Spleen (tissue), 11 donors: ENCODE measurements around the gene CBX1. TPM values are rescaled to one million over a fixed set of nuclear protein-coding genes. Genes with fewer than 3 reads are reported as not detected.

ENCODE experiments used
- DNase-seq: peaks from one replicate; pipeline ENCODE4 v3.0.0-alpha.2; 2020
- H3K27ac ChIP-seq, 8 donors: fragments of 200-600 bp; sonication (generic) in 7 of 8; 1 replicate in 4 of 8; 2 replicates in 4 of 8; pipeline versions ENCODE4 v1.5.0 to v1.8.0; 2016 to 2021; ENCODE audit warnings: inconsistent platforms in 4 of 8, mild to moderate bottlenecking in 4 of 8, moderate library complexity in 1 of 8
- H3K27me3 ChIP-seq, 7 donors: fragments of 200-600 bp; sonication (generic) in 6 of 7; replicated peaks in 1 of 7; 1 replicate in 4 of 7; 2 replicates in 3 of 7; pipeline versions ENCODE4 v1.5.0 to v1.8.0; 2016 to 2021; ENCODE audit warnings: inconsistent platforms in 3 of 7, mild to moderate bottlenecking in 1 of 7
- H3K36me3 ChIP-seq, 6 donors: fragments of 200-600 bp; sonication (generic) in 5 of 6; 1 replicate in 4 of 6; 2 replicates in 2 of 6; pipeline versions ENCODE4 v1.5.0 to v1.8.0; 2016 to 2021; ENCODE audit warnings: inconsistent platforms in 2 of 6
- H3K4me1 ChIP-seq, 6 donors: fragments of 200-600 bp; sonication (generic) in 5 of 6; 1 replicate in 3 of 6; 2 replicates in 3 of 6; pipeline versions ENCODE4 v1.5.0 to v1.8.0; 2016 to 2021; ENCODE audit warnings: inconsistent platforms in 3 of 6
- H3K4me3 ChIP-seq, 8 donors: fragments of 200-600 bp; sonication (generic) in 7 of 8; 1 replicate in 4 of 8; 2 replicates in 4 of 8; pipeline versions ENCODE4 v1.5.0 to v1.8.0; 2016 to 2021; ENCODE audit warnings: inconsistent platforms in 4 of 8, mild to moderate bottlenecking in 4 of 8, moderate library complexity in 2 of 8
- H3K9me3 ChIP-seq, 8 donors: fragments of 200-600 bp; sonication (generic) in 7 of 8; 1 replicate in 4 of 8; 2 replicates in 4 of 8; pipeline versions ENCODE4 v1.5.0 to v1.8.0; 2016 to 2021; ENCODE audit warnings: inconsistent platforms in 4 of 8
- CTCF ChIP-seq, 11 experiments: fragments of 200-600 bp in 7 of 11; fragments of 450-650 bp in 4 of 11; sonication (generic) in 4 of 11; IDR thresholded peaks in 8 of 11; conservative IDR thresholded peaks in 3 of 11; 1 replicate in 7 of 11; 2 replicates in 4 of 11; pipeline versions ENCODE4 v1.4.0 to v1.8.0; 2016 to 2021; ENCODE audit warnings: antibody characterized with exemption in 11 of 11, inconsistent platforms in 4 of 11, mild to moderate bottlenecking in 1 of 11
- POLR2A ChIP-seq, 3 donors: fragments of 450-650 bp; IDR thresholded peaks; one replicate each; pipeline ENCODE4 v1.5.1; 2017; ENCODE audit warnings: antibody characterized with exemption in 3 of 3, mild to moderate bottlenecking in 1 of 3
- POLR2AphosphoS5 ChIP-seq, 3 donors: sonication (generic); formaldehyde crosslinking; IDR thresholded peaks; one replicate each; pipeline ENCODE4 v1.5.1; 2017; ENCODE audit warnings: antibody characterized with exemption in 3 of 3
- WGBS, 5 donors: extraction: QIAGEN DNeasy Blood & Tissue Kit in 3 of 5; methylation state at CpG; one replicate each; pipeline versions ENCODE4 v1.1.5 to v1.1.7; 2013 to 2018; 5-methylcytosine and 5-hydroxymethylcytosine counted together
- intact Hi-C: fragments of 100-400 bp; cut with DNase I; formaldehyde crosslinking; loops from one replicate; pipeline ENCODE4 v1.15.0; 2023; ENCODE audit warnings: low total_unique reads
- polyA plus RNA-seq, 3 donors: library from polyadenylated mRNA; stranded (reverse); fragments of 200-250 nt; gene quantifications; one replicate each; pipeline ENCODE4 v1.2.1, GENCODE V29; 2013
- total RNA-seq, 7 donors: library from RNA; depleted of rRNA in 3 of 7; stranded (reverse); fragments of >200 nt in 3 of 7; fragmentation: NEBNext Ultra II Directional in 4 of 7; extraction: Animal tissue kit (Norgen Biotek cat#: 25700) in 4 of 7; gene quantifications; one replicate each; pipeline versions ENCODE4 v1.1.0 to v1.2.1, GENCODE V29; 2016 to 2021
- donor health status: healthy with polysubstance abuse.
- donor health status: DM: no; HTN: no; CAD: no; lungs with moderate emphysema.
- donor health status: DM: no; HTN: no; CAD: no.
- donor health status: Bipolar disorder and iron deficiency.
- donor health status: healthy.
- donor health status: DM: no; HTN: no; CAD: no.
- donor health status: DM: yes; HTN: yes; CAD: no.

The CBX1 gene
- total and polyA plus RNA-seq, 10 donors, result 19.6 to 36.2 (median 28.6) TPM

GRCh38 chr17:48100160-48100559 is 1.1 kb downstream of the CBX1 start:
- Histone ChIP-seq H3K27me3 (no peaks in the 10 kb centered on the region), H3K27ac (peak overlapping the region in 4 of 8 donors; percentile 90 to 94 (median 93)), H3K36me3 (peaks cover 0 to 6% (median 0%) of the 10 kb centered on the region in 6 donors), H3K4me3 (peak overlapping the region in 7 of 8 donors; percentile 82 to 100 (median 98)), H3K4me1 (peaks cover 12 to 82% (median 31%) of the 10 kb centered on the region in 6 donors), H3K9me3 (peaks cover 0 to 6% (median 0%) of the 10 kb centered on the region in 8 donors)
- intact Hi-C loops, result no loop called here
- TF ChIP-seq POLR2AphosphoS5 (IDR thresholded peaks at IDR 0.05), result no peak
- TF ChIP-seq CTCF (IDR thresholded peaks at IDR 0.05 in 8 of 11, conservative IDR thresholded peaks at IDR 0.05 in 3 of 11), result no peak
- TF ChIP-seq POLR2A (IDR thresholded peaks at IDR 0.05), result no peak
- 61 to 73% (median 71%) methylated on average over 10 of the region's 10 CpGs for WGBS, 5 donors
- DNase-seq, result no peak

- 94 to 96% (median 95%) methylated on average over 4 of the region's 4 CpGs for WGBS, 5 donors
- intact Hi-C loops, result no loop called here
- peaks cover 0 to 34% (median 4%) of the 10 kb centered on the region in 6 donors for H3K36me3 ChIP-seq
- TF ChIP-seq POLR2A (IDR thresholded peaks at IDR 0.05), result no peak
- TF ChIP-seq POLR2AphosphoS5 (IDR thresholded peaks at IDR 0.05), result no peak
- TF ChIP-seq CTCF (IDR thresholded peaks at IDR 0.05 in 8 of 11, conservative IDR thresholded peaks at IDR 0.05 in 3 of 11), result no peak
- no peaks in the 10 kb centered on the region for H3K27me3 ChIP-seq
- no peak overlapping the region for H3K4me3 ChIP-seq
- H3K27ac ChIP-seq, result no peak overlapping the region
- no peaks in the 10 kb centered on the region for H3K9me3 ChIP-seq
- H3K4me1 ChIP-seq, result peaks cover 6 to 42% (median 12%) of the 10 kb centered on the region in 6 donors
- DNase-seq, result no peak
Measured at GRCh38 chr17:48095611-48096010, 5.7 kb downstream of the CBX1 start.

DNA sequence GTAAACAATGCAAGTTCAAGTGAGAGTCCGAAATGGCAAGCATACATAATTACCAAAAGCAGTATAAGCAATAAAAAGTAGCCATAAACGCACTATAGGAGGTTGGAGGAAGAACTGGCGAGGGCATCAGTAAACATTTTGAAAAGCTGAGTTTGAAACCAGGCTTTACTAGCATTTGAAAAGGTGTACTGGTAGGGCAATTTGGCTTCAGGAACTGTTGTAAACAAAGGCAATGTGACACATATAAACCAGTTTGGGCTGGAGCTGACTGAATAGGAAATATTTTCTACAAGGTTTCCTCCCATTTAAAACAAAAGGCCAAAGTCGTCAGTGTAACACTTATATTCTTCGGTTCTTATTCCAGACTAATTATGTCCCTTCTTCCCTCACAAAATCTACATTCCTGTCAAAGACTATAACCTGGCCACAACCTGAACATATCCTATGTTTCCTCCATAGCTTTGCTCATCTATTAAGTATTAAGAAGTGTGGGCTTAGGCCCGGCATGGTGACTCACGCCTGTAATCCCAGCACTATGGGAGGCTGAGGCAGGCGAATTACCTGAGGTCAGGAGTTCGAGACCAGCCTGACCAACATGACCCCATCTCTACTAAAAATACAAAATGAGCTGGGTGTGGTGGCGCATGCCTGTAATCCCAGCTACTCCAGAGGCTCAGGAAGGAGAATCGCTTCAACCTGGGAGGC is 7.8 kb downstream of the CBX1 start:
- peak; percentile 21 for DNase-seq
- no peak for TF ChIP-seq POLR2AphosphoS5 (IDR thresholded peaks at IDR 0.05)
- intact Hi-C loops, result no loop called here
- 91 to 96% (median 94%) methylated on average over 11 of the region's 11 CpGs for WGBS, 5 donors
- Histone ChIP-seq H3K4me3 (no peak overlapping the region), H3K27ac (no peak overlapping the region), H3K36me3 (peaks cover 0 to 39% (median 4%) of the 10 kb centered on the region in 6 donors), H3K27me3 (no peaks in the 10 kb centered on the region), H3K9me3 (no peaks in the 10 kb centered on the region), H3K4me1 (peaks cover 0 to 28% (median 3%) of the 10 kb centered on the region in 6 donors)

DNA sequence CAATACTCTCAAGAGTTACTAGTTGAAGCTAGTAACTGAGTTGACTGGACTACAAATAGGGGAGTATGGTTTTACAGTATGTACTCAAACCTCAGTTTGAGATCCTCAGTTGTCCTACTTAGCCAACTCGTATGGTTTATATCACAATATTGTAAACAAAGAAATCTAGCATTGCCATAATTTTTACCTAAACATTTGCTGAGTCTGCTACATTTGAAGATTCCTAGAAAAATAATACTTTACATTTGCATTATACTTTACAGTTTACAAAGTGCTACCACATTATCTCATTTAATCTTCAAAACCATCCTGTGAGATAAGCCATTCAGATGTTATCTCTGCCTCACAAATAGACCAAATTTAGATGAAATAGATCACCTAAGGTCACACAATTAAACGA is 16.3 kb downstream of the CBX1 start:
- intact Hi-C loops, result loop anchor here (5.0 kb wide), 1 partner anchor 47 kb away; no protein-coding TSS in a partner anchor
- TF ChIP-seq CTCF (IDR thresholded peaks at IDR 0.05 in 8 of 11, conservative IDR thresholded peaks at IDR 0.05 in 3 of 11), result no peak
- no peak for TF ChIP-seq POLR2AphosphoS5 (IDR thresholded peaks at IDR 0.05)
- no peak for TF ChIP-seq POLR2A (IDR thresholded peaks at IDR 0.05)
- no peaks in the 10 kb centered on the region for H3K27me3 ChIP-seq
- H3K9me3 ChIP-seq, result no peaks in the 10 kb centered on the region
- no peak overlapping the region for H3K4me3 ChIP-seq
- H3K36me3 ChIP-seq, result peaks cover 0 to 5% (median 0%) of the 10 kb centered on the region in 6 donors
- no peak for DNase-seq
- 59 to 73% (median 68%) methylated on average over 2 of the region's 2 CpGs for WGBS, 5 donors
- H3K4me1 ChIP-seq, result peaks cover 0 to 21% (median 11%) of the 10 kb centered on the region in 6 donors
- no peak overlapping the region for H3K27ac ChIP-seq
